ENCODE measurements around the gene TNRC6A. TPM values are rescaled to one million over a fixed set of nuclear protein-coding genes. Genes with fewer than 3 reads are reported as not detected.

Gene TNRC6A
- total RNA-seq, 1 donor from 2014 or later = 53.0 TPM

- Histone ChIP-seq H3K36me3 (peaks cover 2 to 58% of the 10 kb centered on the region in 2 donors), H3K4me1 (peaks cover 22% of the 10 kb centered on the region), H3K4me3 (no peak overlapping the region), H3K27me3 (no peaks in the 10 kb centered on the region), H3K27ac (no peak overlapping the region), H3K9me3 (no peaks in the 10 kb centered on the region)
- TF ChIP-seq POLR2AphosphoS5 (IDR thresholded peaks at IDR 0.05; ENCODE audit: insufficient read depth in 1 of 2, low read depth in 1 of 2) (no peak), POLR2A (IDR thresholded peaks at IDR 0.05) (no peak), CTCF (IDR thresholded peaks at IDR 0.05) (no peak)
- intact Hi-C loops (cut with DNase I) = no loop called here
- no peak for DNase-seq (ENCODE audit: extremely low spot score in 2 of 2)
These were observed 51.8 kb downstream of the TNRC6A start for GRCh38 chr16:24781256-24781655.

- Histone ChIP-seq H3K9me3 (no peaks in the 10 kb centered on the region), H3K4me1 (peaks cover 4% of the 10 kb centered on the region), H3K4me3 (no peak overlapping the region), H3K36me3 (peaks cover 2 to 57% of the 10 kb centered on the region in 2 donors), H3K27ac (no peak overlapping the region), H3K27me3 (no peaks in the 10 kb centered on the region)
- intact Hi-C loops (cut with DNase I) = no loop called here
- TF ChIP-seq POLR2A (IDR thresholded peaks at IDR 0.05) = no peak
- TF ChIP-seq CTCF (IDR thresholded peaks at IDR 0.05) = no peak
- TF ChIP-seq POLR2AphosphoS5 (IDR thresholded peaks at IDR 0.05; ENCODE audit: insufficient read depth in 1 of 2, low read depth in 1 of 2) = no peak
- DNase-seq (ENCODE audit: extremely low spot score in 2 of 2) = no peak
These were observed 54.7 kb downstream of the TNRC6A start for GRCh38 chr16:24784121-24784520.

- TF ChIP-seq POLR2A (IDR thresholded peaks at IDR 0.05) = no peak
- no peak for TF ChIP-seq CTCF (IDR thresholded peaks at IDR 0.05)
- no peak for TF ChIP-seq POLR2AphosphoS5 (IDR thresholded peaks at IDR 0.05; ENCODE audit: insufficient read depth in 1 of 2, low read depth in 1 of 2)
- DNase-seq (ENCODE audit: extremely low spot score in 2 of 2) = no peak
- Histone ChIP-seq H3K4me3 (no peak overlapping the region), H3K27me3 (no peaks in the 10 kb centered on the region), H3K4me1 (no peaks in the 10 kb centered on the region), H3K9me3 (no peaks in the 10 kb centered on the region), H3K36me3 (peaks cover 6 to 57% of the 10 kb centered on the region in 2 donors), H3K27ac (no peak overlapping the region)
- intact Hi-C loops (cut with DNase I) = no loop called here
These were observed 60.4 kb downstream of the TNRC6A start for GRCh38 chr16:24789881-24790280.

DNA sequence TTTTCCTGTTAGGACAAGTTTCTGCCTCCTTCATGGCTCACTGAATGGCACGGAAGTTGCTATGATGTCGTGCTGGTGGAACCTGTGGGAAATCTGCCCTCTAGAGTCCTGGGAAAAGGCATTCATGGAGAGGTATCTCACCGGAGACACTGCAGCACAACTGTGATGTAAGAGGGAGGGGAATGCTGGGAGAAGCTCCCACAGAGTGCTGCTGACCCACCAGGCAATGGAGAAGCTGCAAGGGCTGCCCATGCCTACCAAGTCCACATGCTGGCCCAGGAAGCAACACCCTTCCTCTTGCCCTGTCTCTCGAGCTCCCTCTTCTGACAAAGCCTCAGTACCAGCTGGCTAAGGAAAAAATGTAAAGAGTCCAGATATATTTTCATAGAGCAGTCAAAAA, 71.1 kb downstream of the TNRC6A start:
- intact Hi-C loops (cut with DNase I) = no loop called here
- TF ChIP-seq POLR2AphosphoS5 (IDR thresholded peaks at IDR 0.05; ENCODE audit: insufficient read depth in 1 of 2, low read depth in 1 of 2) (no peak), POLR2A (IDR thresholded peaks at IDR 0.05) (no peak), CTCF (IDR thresholded peaks at IDR 0.05) (no peak)
- no peak for DNase-seq (ENCODE audit: extremely low spot score in 2 of 2)
- Histone ChIP-seq H3K27me3 (no peaks in the 10 kb centered on the region), H3K9me3 (no peaks in the 10 kb centered on the region), H3K4me3 (no peak overlapping the region), H3K27ac (no peak overlapping the region), H3K4me1 (no peaks in the 10 kb centered on the region), H3K36me3 (peaks cover 0 to 73% of the 10 kb centered on the region in 2 donors)

- peaks cover 4 to 75% of the 10 kb centered on the region in 2 donors for H3K36me3 ChIP-seq
These were observed 72.4 kb downstream of the TNRC6A start for GRCh38 chr16:24801761-24802302.

More at GRCh38 chr16:24801761-24802302, 72.4 kb downstream of the TNRC6A start:
- no peak overlapping the region for H3K4me3 ChIP-seq
- H3K27me3 ChIP-seq = no peaks in the 10 kb centered on the region
- H3K9me3 ChIP-seq = no peaks in the 10 kb centered on the region
- intact Hi-C loops (cut with DNase I) = no loop called here
- DNase-seq (ENCODE audit: extremely low spot score in 2 of 2) = no peak
- H3K4me1 ChIP-seq = no peaks in the 10 kb centered on the region
- H3K27ac ChIP-seq = no peak overlapping the region
- TF ChIP-seq POLR2A (IDR thresholded peaks at IDR 0.05) (no peak), POLR2AphosphoS5 (IDR thresholded peaks at IDR 0.05; ENCODE audit: insufficient read depth in 1 of 2, low read depth in 1 of 2) (no peak), CTCF (IDR thresholded peaks at IDR 0.05) (no peak)
